GM19463 (cell line): ENCODE data around the gene LSM14A.
"Not testable (repeated sequence)": the region's sequence is repeated elsewhere in the genome, so short reads cannot be mapped to it uniquely, and the experiment has no call there.

Experiments
- ATAC-seq: cut with Tn5 transposase; IDR thresholded peaks from one replicate; pipeline ENCODE4 v1.9.1; 2021; ENCODE audit warnings: mild to moderate bottlenecking, moderate library complexity; ENCODE audit not compliant: unreplicated experiment

LSM14A gene

GRCh38 chr19:34189199-34189916, 17.1 kb downstream of the LSM14A start:
- no peak for ATAC-seq

GRCh38 chr19:34189917-34190425, 17.7 kb downstream of the LSM14A start:
- ATAC-seq = no peak

GRCh38 chr19:34191355-34191962, 19.2 kb downstream of the LSM14A start:
- ATAC-seq = no peak

- ATAC-seq = no peak
Observed at GRCh38 chr19:34193439-34193838, 21.1 kb downstream of the LSM14A start.

GRCh38 chr19:34193876-34194275, 21.6 kb downstream of the LSM14A start:
- no peak for ATAC-seq

GRCh38 chr19:34201133-34201532, 28.8 kb downstream of the LSM14A start:
- no peak for ATAC-seq

GRCh38 chr19:34205324-34205723, 33.0 kb downstream of the LSM14A start:
- ATAC-seq = not testable (repeated sequence)

GRCh38 chr19:34208291-34208884, 36.1 kb downstream of the LSM14A start:
- ATAC-seq = no peak

- ATAC-seq = no peak
Observed at GRCh38 chr19:34209726-34210125, 37.4 kb downstream of the LSM14A start.

GRCh38 chr19:34213283-34213682, 41.0 kb downstream of the LSM14A start:
- no peak for ATAC-seq

GRCh38 chr19:34214040-34214439, 41.7 kb downstream of the LSM14A start:
- no peak for ATAC-seq

GRCh38 chr19:34215006-34215665, 42.8 kb downstream of the LSM14A start:
- no peak for ATAC-seq

- no peak for ATAC-seq
Observed at GRCh38 chr19:34215666-34216038, 43.3 kb downstream of the LSM14A start.

GRCh38 chr19:34216745-34217219, 44.5 kb downstream of the LSM14A start:
- not testable (repeated sequence) for ATAC-seq

GRCh38 chr19:34217952-34218817, 45.9 kb downstream of the LSM14A start:
- no peak for ATAC-seq

- no peak for ATAC-seq
Observed at GRCh38 chr19:34218818-34219164, 46.5 kb downstream of the LSM14A start.

- no peak for ATAC-seq
Observed at GRCh38 chr19:34220472-34221063, 48.3 kb downstream of the LSM14A start.

- no peak for ATAC-seq
Observed at GRCh38 chr19:34222386-34222785, 50.1 kb downstream of the LSM14A start.

- ATAC-seq = no peak
Observed at GRCh38 chr19:34224996-34225658, 52.8 kb downstream of the LSM14A start.

GRCh38 chr19:34225659-34226015, 53.3 kb downstream of the LSM14A start:
- no peak for ATAC-seq
